ENCODE results near the gene NDOR1.

Gene NDOR1

GRCh38 chr9:137266162-137266527, 60.6 kb downstream of the NDOR1 start:
- DNase-seq = no peak

Measured in activated CD4-positive, CD25-positive, alpha-beta regulatory T cell (primary cell).